GM21526 (cell line): ENCODE measurements around the gene COPE.
"Not testable (repeated sequence)": the region's sequence is repeated elsewhere in the genome, so short reads cannot be mapped to it uniquely, and the experiment has no call there.

Experiments used
- ATAC-seq: cut with Tn5 transposase; IDR thresholded peaks from one replicate; pipeline ENCODE4 v1.9.1; 2021; ENCODE audit warnings: moderate library complexity; ENCODE audit not compliant: unreplicated experiment, low FRiP score

COPE gene

GRCh38 chr19:18919086-18919899 lies at the start of gene COPE, which contains the start of gene DDX49:
TSS of gene COPE (minus strand) at chr19:18919387. CDS start at chr19:18919348, 39 bp downstream.
TSS of gene DDX49 (plus strand) at chr19:18919715. CDS start at chr19:18919742, 27 bp downstream.
- peak; percentile 84 for ATAC-seq

- ATAC-seq = no peak
Observed at GRCh38 chr19:18967358-18968146, 48.4 kb upstream of the COPE start.

- ATAC-seq = no peak
Observed at GRCh38 chr19:18966307-18966706, 47.1 kb upstream of the COPE start.

- ATAC-seq = no peak
Observed at GRCh38 chr19:18964121-18964520, 44.9 kb upstream of the COPE start.

GRCh38 chr19:18961767-18962620 lies 42.8 kb upstream of the COPE start:
- ATAC-seq = no peak

GRCh38 chr19:18960370-18960769 lies 41.2 kb upstream of the COPE start:
- ATAC-seq = no peak

- no peak for ATAC-seq
Observed at GRCh38 chr19:18955042-18955441, 35.9 kb upstream of the COPE start.

- ATAC-seq = no peak
Observed at GRCh38 chr19:18954094-18954493, 34.9 kb upstream of the COPE start.

GRCh38 chr19:18952364-18953003 lies 33.3 kb upstream of the COPE start:
- not testable (repeated sequence) for ATAC-seq

- ATAC-seq = no peak
Observed at GRCh38 chr19:18951721-18952281, 32.6 kb upstream of the COPE start.

GRCh38 chr19:18949858-18950257 lies 30.7 kb upstream of the COPE start:
- no peak for ATAC-seq

- no peak for ATAC-seq
Observed at GRCh38 chr19:18948976-18949356, 29.8 kb upstream of the COPE start.

GRCh38 chr19:18948075-18948975 lies 29.1 kb upstream of the COPE start:
- no peak for ATAC-seq

- no peak for ATAC-seq
Observed at GRCh38 chr19:18946918-18947317, 27.7 kb upstream of the COPE start.

GRCh38 chr19:18946335-18946734 lies 27.1 kb upstream of the COPE start:
- ATAC-seq = no peak

GRCh38 chr19:18945297-18945696 lies 26.1 kb upstream of the COPE start:
- ATAC-seq = no peak

- ATAC-seq = no peak
Observed at GRCh38 chr19:18943465-18943864, 24.3 kb upstream of the COPE start.

GRCh38 chr19:18942692-18943091 lies 23.5 kb upstream of the COPE start:
- no peak for ATAC-seq
